Measurements from ENCODE around the gene UROS. TPM values are rescaled to one million over a fixed set of nuclear protein-coding genes. Genes with fewer than 3 reads are reported as not detected.

UROS gene
- total RNA-seq, 1 donor from 2014 or later: 50.6 TPM

DNA sequence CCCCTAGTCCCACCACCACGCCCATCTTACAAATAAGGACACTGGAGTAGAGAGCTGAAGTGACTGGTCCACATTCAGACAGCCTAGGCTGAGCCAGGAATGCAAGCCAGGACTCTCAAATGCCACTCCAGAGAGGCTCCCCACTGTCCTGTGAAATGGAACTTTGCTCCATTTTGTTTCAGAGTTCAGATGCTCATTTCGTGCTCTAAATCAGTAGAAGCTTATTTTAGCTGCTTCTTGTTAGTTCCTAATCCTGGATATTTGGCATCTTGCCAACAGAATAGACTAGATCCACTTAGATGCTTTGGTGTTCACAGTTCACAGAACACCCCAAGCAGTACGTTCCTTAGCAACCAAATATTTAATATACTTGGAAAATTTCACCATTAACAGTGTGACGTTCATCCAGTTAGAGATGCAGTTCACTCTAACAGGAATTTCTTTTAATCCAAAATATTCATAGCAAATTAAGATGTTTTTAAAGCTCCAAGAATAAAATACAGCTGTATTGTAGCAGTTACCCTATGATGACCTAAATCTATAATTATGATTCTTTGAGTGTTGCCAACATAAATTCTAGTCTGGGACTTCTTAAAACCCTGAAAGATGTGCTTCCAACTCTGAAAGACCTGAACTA is 54.7 kb downstream of the UROS start:
- no peak for DNase-seq (ENCODE audit: low spot score)

DNA sequence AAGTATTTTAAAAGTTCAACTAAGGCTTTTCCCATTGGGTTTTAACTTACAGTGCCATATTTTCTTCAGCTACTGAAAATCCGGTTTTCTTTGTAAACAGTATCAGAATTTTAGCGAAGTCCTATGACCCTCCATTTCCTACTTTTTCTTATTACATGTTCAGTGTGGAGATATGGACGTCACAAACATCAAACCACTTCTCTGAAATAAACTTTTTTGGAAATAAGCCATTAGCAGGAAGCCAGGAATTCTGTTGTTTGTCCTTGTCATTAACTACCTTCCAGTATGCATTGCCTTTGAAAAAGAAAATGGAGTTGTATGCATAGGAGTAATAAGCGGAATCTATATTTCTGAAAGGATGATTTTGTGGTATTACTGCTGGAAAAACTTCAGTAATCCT is 56.5 kb downstream of the UROS start:
- no peak for DNase-seq (ENCODE audit: low spot score)

DNA sequence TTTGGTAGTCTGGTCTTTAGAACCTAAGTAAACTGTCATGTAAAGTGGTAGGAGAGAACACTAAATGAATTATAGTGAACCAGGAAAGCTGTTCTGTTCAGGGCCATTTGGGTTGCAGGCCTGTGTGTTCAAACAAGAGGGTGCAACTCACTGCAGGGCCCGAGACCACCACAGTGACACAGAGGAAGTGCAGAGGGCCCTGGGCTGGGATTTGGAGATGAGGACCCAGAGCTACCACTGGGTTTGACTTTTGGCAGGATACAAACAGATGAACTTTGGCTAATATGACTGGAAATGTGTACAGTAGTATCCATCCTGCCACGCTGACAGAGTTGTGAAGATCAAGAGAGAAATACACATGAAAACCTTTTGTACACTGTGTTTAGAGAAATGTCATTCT is 57.2 kb downstream of the UROS start:
- no peak for DNase-seq (ENCODE audit: low spot score)

DNA sequence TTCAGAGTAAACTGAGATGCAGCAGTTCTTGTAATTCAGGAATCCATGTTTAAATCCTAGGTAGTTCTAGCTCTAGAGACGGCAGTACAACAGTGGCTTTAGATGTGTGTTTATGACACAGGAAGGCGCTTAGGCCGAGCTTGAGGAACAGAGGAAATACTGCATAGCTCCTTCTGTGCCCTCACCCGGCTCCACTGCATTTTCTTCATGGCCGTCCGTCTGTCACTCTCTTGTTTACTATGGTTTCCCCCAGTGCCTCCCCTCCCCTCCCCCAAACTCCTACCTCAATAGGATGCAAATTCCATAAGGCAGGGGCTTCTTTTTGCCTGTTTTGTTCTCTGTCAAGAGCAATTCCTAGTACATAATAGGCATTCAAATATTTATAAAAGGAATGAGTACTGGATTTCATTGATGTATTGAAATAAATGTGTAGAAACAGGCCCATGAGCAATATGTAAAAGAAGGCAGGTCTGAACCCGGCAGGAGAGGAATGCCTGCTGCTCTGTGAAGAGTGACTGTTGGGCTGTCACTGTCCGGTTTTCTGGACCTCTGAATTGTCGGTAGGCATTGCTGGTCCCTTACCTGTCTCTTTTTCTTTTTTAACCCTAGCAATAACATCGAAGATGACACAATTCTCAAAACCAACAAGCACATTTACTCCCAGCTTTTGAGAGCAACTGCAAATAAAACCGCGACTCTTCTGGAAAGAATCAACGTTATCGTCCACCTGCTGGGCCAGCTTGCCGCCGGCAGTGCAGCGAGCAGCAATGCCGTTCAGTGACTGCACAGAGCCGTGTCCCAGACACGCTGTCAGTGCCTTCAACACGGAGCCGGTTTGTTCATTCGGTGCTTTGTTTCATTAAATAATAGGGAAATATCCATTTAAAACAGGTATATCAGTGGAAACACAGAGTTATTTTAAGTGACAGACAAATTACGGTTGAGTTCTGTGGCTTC is 60.1 kb downstream of the UROS start:
- DNase-seq (ENCODE audit: low spot score): no peak

DNA sequence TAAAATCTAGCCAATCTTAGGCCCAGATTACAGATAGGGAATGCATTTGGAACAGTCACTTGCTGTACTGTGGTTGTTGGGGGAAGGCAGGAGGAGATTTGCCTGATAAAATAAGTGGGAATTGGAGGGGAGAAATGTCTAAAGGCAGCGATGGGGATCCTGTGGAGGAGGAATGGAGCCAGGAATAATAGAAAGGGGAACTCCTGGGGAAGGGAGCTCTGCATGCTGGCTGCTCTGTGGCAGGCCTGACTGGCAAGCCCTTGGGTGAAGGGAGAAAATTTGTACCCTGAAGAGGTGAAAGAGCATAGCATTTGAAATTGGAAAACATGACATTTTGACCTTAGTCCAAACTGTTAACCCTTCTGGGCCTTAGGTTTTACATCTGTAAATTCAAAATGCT is 61.1 kb downstream of the UROS start:
- no peak for DNase-seq (ENCODE audit: low spot score)

DNA sequence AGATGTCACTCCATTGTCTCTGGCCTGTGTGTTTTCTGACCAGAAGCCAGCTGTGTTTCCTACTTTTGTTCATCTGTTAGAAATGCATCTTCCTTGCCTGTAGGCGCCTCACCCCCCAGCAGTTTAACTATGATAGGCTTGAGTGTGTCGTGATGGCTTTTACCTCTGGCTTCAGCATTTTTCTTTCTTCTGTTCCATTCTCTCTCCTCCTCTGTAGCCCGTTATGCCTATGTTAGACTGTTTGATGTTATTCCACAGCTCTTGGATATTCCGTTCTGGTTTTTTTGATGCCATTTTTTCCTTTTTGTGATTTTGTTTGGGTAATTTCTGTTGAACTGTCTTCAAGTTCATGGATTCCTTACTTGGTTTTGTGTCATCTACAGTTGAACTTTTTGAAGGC is 65.3 kb downstream of the UROS start:
- DNase-seq (ENCODE audit: low spot score): no peak

DNA sequence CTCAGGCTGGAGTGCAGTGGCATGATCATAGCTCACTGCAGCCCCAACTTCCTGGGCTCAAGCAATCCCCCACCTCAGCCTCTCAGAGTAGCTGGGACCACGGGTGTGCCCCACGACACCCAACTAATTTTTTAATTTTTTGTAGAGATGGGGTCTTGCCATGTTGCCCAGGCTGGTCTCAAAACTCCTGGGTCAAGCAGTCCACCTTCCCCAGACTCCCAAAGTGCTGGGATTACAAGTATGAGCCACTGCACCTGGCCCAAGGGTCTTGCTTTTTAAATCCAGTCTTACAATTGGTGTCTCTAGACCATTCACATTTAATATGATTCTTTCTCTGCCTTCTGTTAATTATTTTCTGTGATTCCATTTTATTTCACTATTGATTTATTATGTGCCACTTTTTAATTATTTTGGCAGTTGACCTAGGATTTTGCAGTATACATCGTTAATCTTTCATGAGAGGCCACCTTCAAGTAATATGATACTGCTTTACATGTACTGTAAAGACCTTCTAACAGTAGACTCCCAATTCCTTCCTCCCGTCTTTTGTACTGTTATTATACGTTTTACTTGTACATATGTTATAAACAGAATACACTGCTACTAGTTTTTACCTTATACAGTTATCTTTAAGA is 66.1 kb downstream of the UROS start:
- no peak for DNase-seq (ENCODE audit: low spot score)

DNA sequence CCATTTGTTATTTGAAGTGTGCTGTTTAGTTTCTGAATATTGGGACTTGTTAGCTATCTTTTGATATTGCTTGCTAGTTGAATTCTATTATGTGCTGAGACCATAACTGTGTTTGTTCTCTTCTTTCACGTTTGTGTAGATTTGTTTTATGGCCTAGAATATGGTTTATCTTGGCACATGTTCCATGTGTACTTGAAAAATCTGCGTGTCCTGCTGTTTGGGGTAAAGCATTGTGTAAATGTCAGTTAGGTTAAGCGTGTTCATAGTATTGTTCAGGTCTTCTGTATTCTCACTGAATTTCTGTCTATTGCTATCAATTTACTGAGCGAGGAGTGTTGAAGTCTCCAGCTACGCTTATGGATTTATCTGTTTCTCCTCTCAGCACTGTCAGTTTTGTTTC is 66.9 kb downstream of the UROS start:
- DNase-seq (ENCODE audit: low spot score): no peak

DNA sequence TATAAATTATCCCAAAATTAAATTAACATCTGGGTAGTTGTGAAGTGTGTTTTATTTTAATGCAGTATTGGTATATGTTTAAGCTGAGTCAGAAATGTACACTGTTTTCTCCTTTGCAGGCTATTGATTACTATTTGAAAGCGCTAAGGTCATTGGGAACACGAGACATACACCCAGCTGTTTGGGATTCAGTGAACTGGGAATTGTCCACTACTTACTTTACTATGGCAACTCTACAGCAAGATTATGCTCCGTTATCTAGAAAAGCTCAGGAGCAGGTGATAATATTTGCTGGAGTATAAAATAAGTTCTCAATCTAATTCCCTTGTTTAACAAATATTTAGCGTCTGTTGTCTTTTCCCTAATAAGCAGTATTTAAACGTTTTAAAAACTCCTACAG is 75.6 kb downstream of the UROS start:
- no peak for DNase-seq (ENCODE audit: low spot score)

DNA sequence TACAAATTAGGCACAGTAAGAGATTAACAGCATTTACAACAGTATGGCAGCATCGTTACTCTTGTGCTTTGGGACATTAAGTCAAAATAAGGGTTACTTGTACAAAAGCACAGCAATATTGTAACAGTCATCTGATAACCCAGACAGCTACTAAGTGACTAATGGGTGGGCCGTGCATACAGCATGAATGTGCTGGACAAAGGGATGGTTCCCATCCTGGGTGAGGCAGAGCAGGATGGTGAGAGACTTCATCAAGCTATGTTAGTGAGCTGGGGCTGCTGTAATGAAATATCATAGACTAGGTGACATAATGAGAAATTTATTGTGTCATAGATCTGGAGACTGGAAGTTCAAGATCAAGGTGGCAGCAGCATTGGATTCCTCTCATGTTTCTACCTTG is 78.1 kb downstream of the UROS start:
- no peak for DNase-seq (ENCODE audit: low spot score)

DNA sequence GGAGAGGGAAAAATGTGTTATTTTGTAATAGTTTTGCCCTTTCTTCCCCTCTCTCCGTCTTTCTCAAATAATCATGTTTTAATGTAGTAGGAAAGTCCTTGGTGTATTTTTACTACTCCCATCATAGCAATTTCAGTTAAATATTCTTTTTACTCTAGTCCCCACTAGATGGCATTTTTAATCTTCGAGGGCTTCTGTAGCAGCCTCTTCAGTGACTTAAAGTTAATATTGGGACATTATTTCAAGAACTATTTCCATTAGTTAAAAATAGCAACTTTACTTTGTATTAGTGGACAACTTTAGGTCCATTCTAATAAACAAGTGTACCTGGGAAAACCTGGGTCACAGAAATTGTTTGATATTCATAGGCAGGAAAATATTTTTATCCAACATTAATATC is 80.6 kb downstream of the UROS start:
- DNase-seq (ENCODE audit: low spot score): no peak

DNA sequence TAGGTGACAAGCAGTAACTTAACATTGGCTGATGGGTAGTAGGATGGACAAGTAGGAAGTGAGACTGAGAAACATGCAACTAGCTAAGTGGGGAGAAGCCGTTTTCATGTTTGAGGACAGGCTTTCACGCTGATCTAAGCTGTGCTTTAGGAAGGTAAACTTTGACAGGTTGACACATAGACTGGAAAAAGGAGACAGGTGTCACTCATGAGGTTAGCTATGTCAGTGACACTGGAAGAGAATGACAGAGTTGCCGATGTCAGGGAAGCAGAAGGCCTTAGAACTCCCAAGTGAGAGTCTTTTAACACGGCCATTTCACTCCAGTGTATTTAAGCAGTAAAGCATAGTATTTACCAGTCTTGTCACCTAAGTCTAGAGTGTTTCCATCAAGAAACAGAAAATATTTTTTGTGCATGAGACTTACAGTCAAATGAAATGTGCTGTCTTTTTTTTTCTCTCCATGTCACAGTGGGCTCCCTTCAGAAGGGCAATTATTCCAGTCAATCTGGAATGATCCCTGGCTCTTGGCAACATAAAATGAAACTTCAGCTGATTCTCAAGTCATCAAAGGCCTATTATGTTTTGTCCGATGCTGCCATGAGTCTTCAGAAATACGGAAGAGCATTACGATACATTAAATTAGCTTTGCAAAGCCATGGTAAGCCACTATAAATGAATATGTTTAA is 82.9 kb downstream of the UROS start:
- DNase-seq (ENCODE audit: low spot score): no peak

Small RNA genes within 50 kb of the gene (microRNA-seq; reads per million reads assigned to microRNA genes)
- 3.6 reads per million for gene MIR4484 (ENCODE audit: borderline number of aligned reads)

Other genes starting within 250 kb of the UROS start
- gene TEX36, start 140.1 kb downstream of the UROS start, total RNA-seq: not detected
- gene EDRF1, start 103.5 kb downstream of the UROS start, total RNA-seq: 15.6 TPM
- 0.29 TPM for gene MMP21, start 47.4 kb downstream of the UROS start, total RNA-seq
- gene BCCIP, start 288 bp upstream of the UROS start, total RNA-seq: 57.7 TPM
- 29.6 TPM for gene DHX32, start 58.0 kb upstream of the UROS start, total RNA-seq
- 0.42 TPM for gene FANK1, start 73.3 kb upstream of the UROS start, total RNA-seq

All from mesenteric fat pad (tissue), 1 donor.